CD4-positive, alpha-beta memory T cell (primary cell): ENCODE data around the gene MAPK8IP2. TPM values are rescaled to one million over a fixed set of nuclear protein-coding genes. Genes with fewer than 3 reads are reported as not detected.

Experiments
- CTCF ChIA-PET: fragments of 350-600 bp; sonication (Branson Sonifier 250); formaldehyde crosslinking; loops from one replicate; lab custom pipeline; 2021; ENCODE audit warnings: inconsistent platforms; ENCODE audit not compliant: partially characterized antibody; lab: Charles Lee
- POLR2A ChIA-PET: fragments of 350-600 bp; sonication (Branson Sonifier 250); formaldehyde crosslinking; loops from one replicate; lab custom pipeline; 2021; ENCODE audit not compliant: partially characterized antibody; lab: Charles Lee
- DNase-seq, 5 donors: peaks; one replicate each; pipeline versions ENCODE4 v3.0.0 to v3.0.0-alpha.2; 2020 to 2022; ENCODE audit warnings: mixed read lengths in 1 of 5
- H3K27ac ChIP-seq: one replicate; pipeline ENCODE4 v1.7.0; 2013; ENCODE audit warnings: low read depth, low read length
- H3K27me3 ChIP-seq: 2 replicates; pipeline ENCODE4 v1.7.0; 2013; ENCODE audit warnings: mild to moderate bottlenecking, low read length, moderate library complexity; ENCODE audit not compliant: insufficient read depth
- H3K36me3 ChIP-seq: 2 replicates; pipeline ENCODE4 v1.7.0; 2013; ENCODE audit warnings: mild to moderate bottlenecking, low read length, moderate library complexity; ENCODE audit not compliant: insufficient read depth
- H3K4me1 ChIP-seq: 2 replicates; pipeline ENCODE4 v1.7.0; 2013; ENCODE audit warnings: mild to moderate bottlenecking, low read length, moderate library complexity; ENCODE audit not compliant: insufficient read depth
- H3K4me3 ChIP-seq, 2 donors: one replicate each; pipeline ENCODE4 v1.7.0; 2013; ENCODE audit warnings: low read length in 2 of 2, mild to moderate bottlenecking in 1 of 2
- H3K9me3 ChIP-seq, 2 donors: one replicate each; pipeline ENCODE4 v1.7.0; 2013; ENCODE audit warnings: low read length in 2 of 2, control low read depth in 1 of 2; ENCODE audit not compliant: control insufficient read depth in 1 of 2
- H3K27ac Mint-ChIP-seq, 7 donors: one replicate each; pipeline ENCODE4 v1.8.0; 2020 to 2021; ENCODE audit warnings: mixed read lengths in 7 of 7, mild to moderate bottlenecking in 6 of 7, inconsistent platforms in 3 of 7, moderate library complexity in 3 of 7
- H3K27me3 Mint-ChIP-seq, 2 donors: one replicate each; pipeline ENCODE4 v1.8.0; 2020 to 2021; ENCODE audit warnings: mixed read lengths in 2 of 2
- H3K36me3 Mint-ChIP-seq, 2 donors: one replicate each; pipeline ENCODE4 v1.8.0; 2020 to 2021; ENCODE audit warnings: mixed read lengths in 2 of 2, inconsistent platforms in 1 of 2, mild to moderate bottlenecking in 1 of 2
- H3K4me1 Mint-ChIP-seq, 4 donors: one replicate each; pipeline ENCODE4 v1.8.0; 2020 to 2021; ENCODE audit warnings: mixed read lengths in 4 of 4, mild to moderate bottlenecking in 1 of 4
- H3K4me3 Mint-ChIP-seq, 8 donors: one replicate each; pipeline ENCODE4 v1.8.0; 2020 to 2021; ENCODE audit warnings: mixed read lengths in 8 of 8, mild to moderate bottlenecking in 7 of 8, moderate library complexity in 6 of 8, inconsistent platforms in 3 of 8
- H3K9me3 Mint-ChIP-seq, 8 donors: one replicate each; pipeline ENCODE4 v1.8.0; 2020 to 2021; ENCODE audit warnings: mixed read lengths in 8 of 8, mild to moderate bottlenecking in 5 of 8, inconsistent platforms in 3 of 8, moderate library complexity in 1 of 8
- intact Hi-C: fragments of 100-400 bp; cut with micrococcal nuclease; formaldehyde crosslinking; loops from one replicate; pipeline ENCODE4 v1.15.1; 2023
- polyA plus RNA-seq, 2 donors: library from polyadenylated mRNA; unstranded; fragments of 300-500 nt; fragmentation: Illumina TruSeq; gene quantifications; one replicate each; pipeline ENCODE4 v1.2.3, GENCODE V29; 2021
- total RNA-seq, 2 experiments: library from RNA; stranded (reverse); gene quantifications; one replicate each; pipeline ENCODE4 v1.2.3, GENCODE V29; 2021

MAPK8IP2 gene
- total and polyA plus RNA-seq, 4 experiments from 2014 or later: 0.22 to 0.49 TPM; not detected in 2

DNA sequence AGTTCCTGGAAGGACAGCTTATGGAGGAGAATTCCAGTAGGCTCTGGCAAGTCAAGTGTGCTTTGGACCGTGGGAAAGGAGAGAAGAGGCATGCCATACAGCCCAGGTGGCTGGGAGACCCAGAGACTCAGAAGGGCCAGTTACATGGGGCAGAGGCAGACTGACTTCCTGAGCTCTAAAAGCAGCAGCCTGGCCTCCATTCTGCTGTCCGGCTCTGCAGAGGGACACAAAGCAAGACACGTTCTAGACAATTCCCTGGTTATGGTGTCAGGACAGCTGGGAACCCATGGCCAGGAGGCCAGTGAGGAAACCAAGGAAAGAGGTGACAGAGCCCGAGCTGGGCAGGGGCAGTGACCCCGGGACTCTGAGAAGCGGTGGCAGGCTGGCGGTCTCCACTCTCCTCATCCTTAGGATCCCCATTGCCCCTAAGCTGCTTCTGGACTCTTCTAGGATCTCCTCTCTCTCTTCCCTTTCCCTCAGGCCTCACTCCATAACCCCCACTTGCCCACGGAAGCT, 25.1 kb upstream of the MAPK8IP2 start:
- H3K27ac Mint-ChIP-seq: no peak overlapping the region

GRCh38 chr22:50576070-50576469, 24.5 kb upstream of the MAPK8IP2 start:
- no peak overlapping the region for H3K4me3 Mint-ChIP-seq
- CTCF ChIA-PET: interaction anchor here (2.5 kb wide), 1 partner anchor 13 kb away, joined by 10 read pairs; the partner anchor contains the start of gene SYCE3
- H3K9me3 Mint-ChIP-seq: no peaks in the 10 kb centered on the region

More for the DNA sequence above, 25.1 kb upstream of the MAPK8IP2 start:
- H3K36me3 ChIP-seq: peaks cover 6% of the 10 kb centered on the region
- intact Hi-C loops: no loop called here
- H3K27me3 ChIP-seq: no peaks in the 10 kb centered on the region
- Mint-ChIP-seq H3K4me3 (peak overlapping the region in 1 of 8 donors; percentile 55), H3K9me3 (no peaks in the 10 kb centered on the region), H3K27me3 (no peaks in the 10 kb centered on the region), H3K4me1 (peaks cover 3 to 23% (median 9%) of the 10 kb centered on the region in 4 donors), H3K36me3 (peaks cover 15 to 21% of the 10 kb centered on the region in 2 donors)
- no peak for DNase-seq
- ChIA-PET POLR2A (interaction anchor here (1.5 to 1.9 kb wide), 2 partner anchors 36 to 67 kb away, joined by 3 to 6 read pairs; partner anchors contain the start of genes LMF2 and NCAPH2), CTCF (interaction anchor here (1.0 to 2.5 kb wide), 3 partner anchors 12 to 103 kb away, joined by 4 to 10 read pairs (median 4); partner anchors contain the start of gene SYCE3)
- H3K9me3 ChIP-seq: no peaks in the 10 kb centered on the region
- H3K4me1 ChIP-seq: peaks cover 4% of the 10 kb centered on the region
- H3K27ac ChIP-seq: no peak overlapping the region
- no peak overlapping the region for H3K4me3 ChIP-seq

DNA sequence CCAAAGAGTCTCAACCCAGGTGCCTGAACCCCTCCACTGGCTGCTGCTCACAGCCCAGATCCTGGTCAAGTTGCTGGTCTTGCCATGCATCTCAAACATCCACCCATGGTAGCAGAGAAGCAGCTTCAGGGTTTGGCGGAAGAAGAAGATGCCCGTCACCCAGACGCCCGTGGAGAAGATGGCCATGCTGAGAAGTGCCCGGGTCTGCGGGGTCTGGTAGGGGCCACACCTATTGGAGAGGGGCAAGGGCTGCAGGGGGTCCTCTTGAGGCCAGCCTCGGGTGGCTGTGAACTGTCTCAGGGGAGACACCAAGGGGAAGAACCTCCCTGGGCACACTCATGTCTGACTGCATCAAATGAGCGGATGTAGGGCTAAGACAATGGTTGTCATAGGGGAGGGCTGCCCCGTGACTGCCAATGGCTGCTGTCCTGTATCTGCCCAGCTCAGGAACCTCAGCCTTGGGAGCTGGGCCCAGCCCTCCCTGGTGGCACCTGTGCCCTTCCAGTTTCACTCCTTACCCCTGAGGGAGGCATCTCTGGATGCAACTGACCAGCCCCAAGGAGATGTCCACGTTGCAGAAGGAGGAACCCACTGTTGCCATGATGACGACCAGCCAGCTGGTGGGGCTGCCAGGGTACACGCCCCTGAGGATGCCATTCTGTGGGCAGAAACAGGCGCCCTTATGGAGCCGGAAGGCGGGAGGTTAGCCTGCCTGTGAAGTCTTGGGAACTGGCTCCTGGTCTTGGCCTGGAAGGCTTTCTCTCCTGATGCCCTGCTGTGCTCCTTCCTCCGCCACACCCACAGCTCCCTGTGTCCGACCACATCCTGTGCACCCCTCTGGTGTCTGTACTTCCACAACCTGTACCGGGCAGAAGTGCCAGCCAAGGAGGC, 23.5 kb upstream of the MAPK8IP2 start:
- Mint-ChIP-seq H3K36me3 (peaks cover 10 to 17% of the 10 kb centered on the region in 2 donors), H3K27ac (peak overlapping the region in 2 of 7 donors; percentile 23 to 52), H3K9me3 (no peaks in the 10 kb centered on the region), H3K27me3 (no peaks in the 10 kb centered on the region), H3K4me3 (peak overlapping the region in 1 of 8 donors; percentile 57), H3K4me1 (peaks cover 3 to 35% (median 14%) of the 10 kb centered on the region in 4 donors)
- Histone ChIP-seq H3K4me3 (no peak overlapping the region), H3K27ac (no peak overlapping the region), H3K9me3 (no peaks in the 10 kb centered on the region), H3K36me3 (no peaks in the 10 kb centered on the region), H3K4me1 (peaks cover 18% of the 10 kb centered on the region), H3K27me3 (no peaks in the 10 kb centered on the region)
- DNase-seq: no peak
- ChIA-PET POLR2A (interaction anchor here (0.6 to 7.4 kb wide), 10 partner anchors 10 to 122 kb away, joined by 3 to 65 read pairs (median 4); partner anchors contain the start of genes LMF2, NCAPH2, SCO2 and SYCE3), CTCF (interaction anchor here (2.5 kb wide), 1 partner anchor 14 kb away, joined by 10 read pairs; the partner anchor contains the start of gene SYCE3)
- intact Hi-C loops: no loop called here

More at GRCh38 chr22:50576070-50576469, 24.5 kb upstream of the MAPK8IP2 start:
- POLR2A ChIA-PET: interaction anchor here (1.5 to 7.4 kb wide), 4 partner anchors 12 to 68 kb away, joined by 3 to 65 read pairs (median 8); partner anchors contain the start of genes LMF2, NCAPH2 and SYCE3
- Histone ChIP-seq H3K4me1 (peaks cover 8% of the 10 kb centered on the region), H3K36me3 (peaks cover under 1% of the 10 kb centered on the region), H3K27ac (no peak overlapping the region), H3K27me3 (no peaks in the 10 kb centered on the region), H3K9me3 (no peaks in the 10 kb centered on the region), H3K4me3 (no peak overlapping the region)
- Mint-ChIP-seq H3K27me3 (no peaks in the 10 kb centered on the region), H3K27ac (no peak overlapping the region), H3K4me1 (peaks cover 3 to 25% (median 10%) of the 10 kb centered on the region in 4 donors), H3K36me3 (peaks cover 10 to 20% of the 10 kb centered on the region in 2 donors)
- intact Hi-C loops: no loop called here
- no peak for DNase-seq

DNA sequence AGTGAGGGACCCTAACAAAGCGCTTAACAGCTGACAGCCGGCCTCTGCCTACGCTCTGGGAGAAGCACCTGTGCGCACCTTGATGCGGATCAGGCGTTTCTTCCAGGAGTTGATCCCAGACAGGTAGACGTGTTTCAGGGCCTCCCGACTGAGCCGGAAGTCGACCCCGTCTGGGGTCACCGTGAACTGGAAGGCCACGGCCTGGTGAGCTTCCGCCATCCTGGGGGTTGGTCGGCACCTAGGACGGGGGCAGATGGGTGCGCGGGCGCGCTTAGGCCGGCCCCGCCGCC, 23.0 kb upstream of the MAPK8IP2 start:
- H3K4me1 Mint-ChIP-seq: peaks cover 3 to 38% (median 14%) of the 10 kb centered on the region in 4 donors
- intact Hi-C loops: no loop called here
- peaks cover 8 to 13% of the 10 kb centered on the region in 2 donors for H3K36me3 Mint-ChIP-seq
- POLR2A ChIA-PET: interaction anchor here (0.6 to 7.4 kb wide), 10 partner anchors 10 to 123 kb away, joined by 3 to 65 read pairs (median 4); partner anchors contain the start of genes SCO2, SYCE3 and TYMP
- no peaks in the 10 kb centered on the region for H3K27me3 Mint-ChIP-seq
- H3K4me3 Mint-ChIP-seq: peak overlapping the region in 1 of 8 donors; percentile 57
- H3K27me3 ChIP-seq: no peaks in the 10 kb centered on the region
- H3K4me1 ChIP-seq: peaks cover 19% of the 10 kb centered on the region
- no peak overlapping the region for H3K27ac ChIP-seq
- H3K4me3 ChIP-seq: no peak overlapping the region
- CTCF ChIA-PET: interaction anchor here (2.5 kb wide), 1 partner anchor 14 kb away, joined by 10 read pairs; the partner anchor contains the start of gene SYCE3
- DNase-seq: no peak
- H3K9me3 ChIP-seq: no peaks in the 10 kb centered on the region
- H3K27ac Mint-ChIP-seq: peak overlapping the region in 1 of 7 donors; percentile 52
- no peaks in the 10 kb centered on the region for H3K36me3 ChIP-seq
- no peaks in the 10 kb centered on the region for H3K9me3 Mint-ChIP-seq

- intact Hi-C loops: no loop called here
- no peaks in the 10 kb centered on the region for H3K36me3 ChIP-seq
- H3K4me1 ChIP-seq: peaks cover 19% of the 10 kb centered on the region
- no peaks in the 10 kb centered on the region for H3K9me3 ChIP-seq
- Mint-ChIP-seq H3K4me3 (peak within 1 kb of the TSS in 1 of 8 donors; percentile 57), H3K36me3 (peaks cover 7 to 15% of the 10 kb centered on the region in 2 donors), H3K27ac (peak within 1 kb of the TSS in 2 of 7 donors; percentile 23 to 52), H3K9me3 (no peaks in the 10 kb centered on the region), H3K4me1 (peaks cover 3 to 43% (median 14%) of the 10 kb centered on the region in 4 donors), H3K27me3 (no peaks in the 10 kb centered on the region)
- ChIA-PET CTCF (interaction anchor here (2.5 kb wide), 1 partner anchor 15 kb away, joined by 10 read pairs; the partner anchor contains the start of gene SYCE3), POLR2A (interaction anchor here (0.6 to 7.4 kb wide), 11 partner anchors 14 to 69 kb away, joined by 3 to 65 read pairs (median 5); partner anchors contain the start of genes SCO2, SYCE3 and TYMP)
- no peak for DNase-seq
- no peak within 1 kb of the TSS for H3K27ac ChIP-seq
- no peak within 1 kb of the TSS for H3K4me3 ChIP-seq
- H3K27me3 ChIP-seq: no peaks in the 10 kb centered on the region
Observed at GRCh38 chr22:50577987-50578775, 22.4 kb upstream of the MAPK8IP2 start, which contains the start of gene CPT1B. Gene CPT1B (minus strand): TSS chr22:50578427. CDS start chr22:50577915, 512 bp downstream.

- ChIA-PET POLR2A (interaction anchor here (0.9 to 7.4 kb wide), 5 partner anchors 14 to 53 kb away, joined by 5 to 65 read pairs (median 7); partner anchors contain the start of genes SCO2 and SYCE3), CTCF (no interaction called here)
- DNase-seq: no peak
- Mint-ChIP-seq H3K27me3 (no peaks in the 10 kb centered on the region), H3K36me3 (peaks cover 7 to 17% of the 10 kb centered on the region in 2 donors), H3K4me1 (peaks cover 9 to 49% (median 19%) of the 10 kb centered on the region in 4 donors), H3K9me3 (no peaks in the 10 kb centered on the region), H3K4me3 (no peak overlapping the region), H3K27ac (no peak overlapping the region)
- Histone ChIP-seq H3K27me3 (no peaks in the 10 kb centered on the region), H3K36me3 (no peaks in the 10 kb centered on the region), H3K9me3 (no peaks in the 10 kb centered on the region), H3K27ac (no peak overlapping the region), H3K4me3 (no peak overlapping the region), H3K4me1 (peaks cover 25% of the 10 kb centered on the region)
- intact Hi-C loops: no loop called here
Observed at GRCh38 chr22:50578776-50579310, 21.8 kb upstream of the MAPK8IP2 start.
